Activated T-helper 1 cell treated with anti-CD3 and anti-CD28 coated beads, Interleukin-12 subunit alpha, Interleukin-12 subunit beta, Interleukin-2, Interleukin-4 antibody, amounts not matched to agents 30 ng/mL and 10 ng/mL and 1 ng/mL, durations not matched to agents 14 hours and 24 hours and 36 hours (primary cell): ENCODE measurements around the gene ROR1. TPM values are rescaled to one million over a fixed set of nuclear protein-coding genes. Genes with fewer than 3 reads are reported as not detected.

Experiments used
- DNase-seq: peaks from one replicate; pipeline ENCODE4 v3.0.0; 2021; ENCODE audit warnings: low spot score
- H3K27ac Mint-ChIP-seq: one replicate; pipeline ENCODE4 v1.8.0; 2021; ENCODE audit warnings: mild to moderate bottlenecking, mixed read lengths
- H3K27me3 Mint-ChIP-seq: one replicate; pipeline ENCODE4 v1.8.0; 2022; ENCODE audit warnings: mild to moderate bottlenecking, moderate library complexity, mixed read lengths; ENCODE audit not compliant: insufficient read depth
- H3K36me3 Mint-ChIP-seq: one replicate; pipeline ENCODE4 v1.8.0; 2021; ENCODE audit warnings: low read depth, mixed read lengths
- H3K4me1 Mint-ChIP-seq: one replicate; pipeline ENCODE4 v1.8.0; 2021; ENCODE audit warnings: low read depth, mixed read lengths
- H3K4me3 Mint-ChIP-seq: one replicate; pipeline ENCODE4 v1.8.0; 2021; ENCODE audit warnings: mild to moderate bottlenecking, moderate library complexity, mixed read lengths
- H3K9me3 Mint-ChIP-seq: one replicate; pipeline ENCODE4 v1.8.0; 2021; ENCODE audit warnings: mixed read lengths
- intact Hi-C: fragments of 100-400 bp; cut with micrococcal nuclease; formaldehyde crosslinking; loops from one replicate; pipeline ENCODE4 v1.15.1; 2024
- total RNA-seq: library from RNA; stranded (reverse); gene quantifications from 2 replicates; pipeline ENCODE4 v1.2.3, GENCODE V29; 2022

Gene ROR1
- total RNA-seq, 1 donor from 2014 or later, result not detected

- peaks cover under 1% of the 10 kb centered on the region for H3K27me3 Mint-ChIP-seq
- DNase-seq, result no peak
- no peaks in the 10 kb centered on the region for H3K36me3 Mint-ChIP-seq
- no peak overlapping the region for H3K27ac Mint-ChIP-seq
- intact Hi-C loops, result no loop called here
- no peak overlapping the region for H3K4me3 Mint-ChIP-seq
- H3K4me1 Mint-ChIP-seq, result no peaks in the 10 kb centered on the region
- no peaks in the 10 kb centered on the region for H3K9me3 Mint-ChIP-seq
These were observed 89.3 kb downstream of the ROR1 start for GRCh38 chr1:63863145-63863544.

GRCh38 chr1:63864224-63864641, 90.4 kb downstream of the ROR1 start:
- no peak overlapping the region for H3K27ac Mint-ChIP-seq
- no peaks in the 10 kb centered on the region for H3K36me3 Mint-ChIP-seq
- no peaks in the 10 kb centered on the region for H3K4me1 Mint-ChIP-seq
- intact Hi-C loops, result no loop called here
- DNase-seq, result no peak
- no peaks in the 10 kb centered on the region for H3K9me3 Mint-ChIP-seq
- H3K4me3 Mint-ChIP-seq, result no peak overlapping the region
- peaks cover 2% of the 10 kb centered on the region for H3K27me3 Mint-ChIP-seq

- H3K9me3 Mint-ChIP-seq, result no peaks in the 10 kb centered on the region
These were observed 91.7 kb downstream of the ROR1 start for GRCh38 chr1:63865561-63865960.

GRCh38 chr1:63866084-63866483, 92.3 kb downstream of the ROR1 start:
- H3K27ac Mint-ChIP-seq, result no peak overlapping the region
- H3K4me1 Mint-ChIP-seq, result no peaks in the 10 kb centered on the region
- H3K9me3 Mint-ChIP-seq, result no peaks in the 10 kb centered on the region
- peaks cover 7% of the 10 kb centered on the region for H3K27me3 Mint-ChIP-seq
- intact Hi-C loops, result no loop called here
- no peak overlapping the region for H3K4me3 Mint-ChIP-seq
- DNase-seq, result no peak
- no peaks in the 10 kb centered on the region for H3K36me3 Mint-ChIP-seq

More at GRCh38 chr1:63865561-63865960, 91.7 kb downstream of the ROR1 start:
- no peak for DNase-seq
- Mint-ChIP-seq H3K36me3 (no peaks in the 10 kb centered on the region), H3K27me3 (peaks cover 5% of the 10 kb centered on the region), H3K4me3 (no peak overlapping the region), H3K4me1 (no peaks in the 10 kb centered on the region), H3K27ac (no peak overlapping the region)
- intact Hi-C loops, result no loop called here

GRCh38 chr1:63867429-63868176, 93.8 kb downstream of the ROR1 start:
- Mint-ChIP-seq H3K27ac (no peak overlapping the region), H3K4me3 (no peak overlapping the region), H3K27me3 (peaks cover 8% of the 10 kb centered on the region), H3K36me3 (no peaks in the 10 kb centered on the region), H3K9me3 (no peaks in the 10 kb centered on the region), H3K4me1 (no peaks in the 10 kb centered on the region)
- intact Hi-C loops, result no loop called here
- DNase-seq, result no peak

- Mint-ChIP-seq H3K4me3 (no peak overlapping the region), H3K27ac (no peak overlapping the region), H3K9me3 (no peaks in the 10 kb centered on the region), H3K36me3 (no peaks in the 10 kb centered on the region), H3K4me1 (no peaks in the 10 kb centered on the region), H3K27me3 (peaks cover 8% of the 10 kb centered on the region)
- intact Hi-C loops, result no loop called here
- no peak for DNase-seq
These were observed 94.5 kb downstream of the ROR1 start for GRCh38 chr1:63868268-63868781.

GRCh38 chr1:63870152-63870551, 96.3 kb downstream of the ROR1 start:
- no peak overlapping the region for H3K4me3 Mint-ChIP-seq
- no peak for DNase-seq
- no peaks in the 10 kb centered on the region for H3K36me3 Mint-ChIP-seq
- H3K9me3 Mint-ChIP-seq, result no peaks in the 10 kb centered on the region
- no peaks in the 10 kb centered on the region for H3K4me1 Mint-ChIP-seq
- peaks cover 12% of the 10 kb centered on the region for H3K27me3 Mint-ChIP-seq
- intact Hi-C loops, result no loop called here
- no peak overlapping the region for H3K27ac Mint-ChIP-seq

- Mint-ChIP-seq H3K4me1 (no peaks in the 10 kb centered on the region), H3K4me3 (no peak overlapping the region), H3K36me3 (no peaks in the 10 kb centered on the region), H3K27ac (no peak overlapping the region), H3K27me3 (peaks cover 12% of the 10 kb centered on the region), H3K9me3 (no peaks in the 10 kb centered on the region)
- intact Hi-C loops, result no loop called here
- no peak for DNase-seq
These were observed 97.6 kb downstream of the ROR1 start for GRCh38 chr1:63871463-63871862.

- no peak overlapping the region for H3K4me3 Mint-ChIP-seq
- H3K36me3 Mint-ChIP-seq, result no peaks in the 10 kb centered on the region
- H3K27ac Mint-ChIP-seq, result no peak overlapping the region
- intact Hi-C loops, result no loop called here
- DNase-seq, result no peak
- no peaks in the 10 kb centered on the region for H3K4me1 Mint-ChIP-seq
- H3K27me3 Mint-ChIP-seq, result peaks cover 12% of the 10 kb centered on the region
- no peaks in the 10 kb centered on the region for H3K9me3 Mint-ChIP-seq
These were observed 99.9 kb downstream of the ROR1 start for GRCh38 chr1:63873751-63874150.

- intact Hi-C loops, result no loop called here
- Mint-ChIP-seq H3K4me3 (no peak overlapping the region), H3K27ac (no peak overlapping the region), H3K36me3 (no peaks in the 10 kb centered on the region), H3K27me3 (peaks cover 12% of the 10 kb centered on the region), H3K9me3 (no peaks in the 10 kb centered on the region), H3K4me1 (no peaks in the 10 kb centered on the region)
- DNase-seq, result no peak
These were observed 100.6 kb downstream of the ROR1 start for GRCh38 chr1:63874278-63874880.

- no peaks in the 10 kb centered on the region for H3K36me3 Mint-ChIP-seq
- intact Hi-C loops, result no loop called here
- no peaks in the 10 kb centered on the region for H3K4me1 Mint-ChIP-seq
- H3K9me3 Mint-ChIP-seq, result no peaks in the 10 kb centered on the region
- H3K4me3 Mint-ChIP-seq, result no peak overlapping the region
- no peak for DNase-seq
- H3K27me3 Mint-ChIP-seq, result peaks cover 7% of the 10 kb centered on the region
- H3K27ac Mint-ChIP-seq, result no peak overlapping the region
These were observed 101.8 kb downstream of the ROR1 start for GRCh38 chr1:63875636-63876035.

- H3K36me3 Mint-ChIP-seq, result no peaks in the 10 kb centered on the region
- H3K4me3 Mint-ChIP-seq, result no peak overlapping the region
- DNase-seq, result no peak
- no peak overlapping the region for H3K27ac Mint-ChIP-seq
- no peaks in the 10 kb centered on the region for H3K9me3 Mint-ChIP-seq
- no peaks in the 10 kb centered on the region for H3K4me1 Mint-ChIP-seq
- intact Hi-C loops, result no loop called here
- H3K27me3 Mint-ChIP-seq, result peaks cover 5% of the 10 kb centered on the region
These were observed 103.4 kb downstream of the ROR1 start for GRCh38 chr1:63877021-63877767.

GRCh38 chr1:63877816-63878215, 104.0 kb downstream of the ROR1 start:
- no peaks in the 10 kb centered on the region for H3K9me3 Mint-ChIP-seq

More at GRCh38 chr1:63877816-63878215, 104.0 kb downstream of the ROR1 start:
- peaks cover 5% of the 10 kb centered on the region for H3K27me3 Mint-ChIP-seq
- no peak overlapping the region for H3K27ac Mint-ChIP-seq
- H3K4me1 Mint-ChIP-seq, result no peaks in the 10 kb centered on the region
- no peaks in the 10 kb centered on the region for H3K36me3 Mint-ChIP-seq
- intact Hi-C loops, result no loop called here
- no peak for DNase-seq
- no peak overlapping the region for H3K4me3 Mint-ChIP-seq
